Naive thymus-derived CD4-positive, alpha-beta T cell (primary cell): ENCODE data around the gene DAAM2. TPM values are rescaled to one million over a fixed set of nuclear protein-coding genes. Genes with fewer than 3 reads are reported as not detected.

Experiments used
- ATAC-seq: fragments of 150-1000 bp; cut with Tn5 transposase; 2 replicates; pipeline ENCODE4 v1.10.0; 2021; ENCODE audit warnings: mild to moderate bottlenecking, moderate library complexity
- CTCF ChIA-PET: fragments of 350-600 bp; sonication (Branson Sonifier 250); formaldehyde crosslinking; loops from one replicate; lab custom pipeline; 2021; ENCODE audit warnings: antibody characterized with exemption; lab: Charles Lee
- POLR2A ChIA-PET: fragments of 350-600 bp; sonication (Branson Sonifier 250); formaldehyde crosslinking; loops from one replicate; lab custom pipeline; 2021; ENCODE audit warnings: antibody characterized with exemption, inconsistent platforms; lab: Charles Lee
- DNase-seq, 9 donors: peaks; one replicate each; pipeline versions ENCODE4 v3.0.0 to v3.0.0-alpha.2; 2020 to 2022; ENCODE audit warnings: mixed read lengths in 1 of 9
- H3K27ac ChIP-seq: one replicate; pipeline ENCODE4 v1.7.0; 2013; ENCODE audit warnings: mild to moderate bottlenecking, low read depth, low read length, moderate library complexity
- H3K27me3 ChIP-seq, 2 donors: one replicate each; pipeline ENCODE4 v1.7.0; 2013; ENCODE audit warnings: low read length in 2 of 2, mild to moderate bottlenecking in 2 of 2, moderate library complexity in 2 of 2; ENCODE audit not compliant: control insufficient read depth in 2 of 2, insufficient read depth in 2 of 2
- H3K36me3 ChIP-seq, 3 experiments: 1 replicate in 2 of 3; 2 replicates in 1 of 3; pipeline ENCODE4 v1.7.0; 2013; ENCODE audit warnings: low read length in 3 of 3, mild to moderate bottlenecking in 3 of 3, moderate library complexity in 1 of 3; ENCODE audit not compliant: insufficient read depth in 3 of 3, control insufficient read depth in 2 of 3
- H3K4me1 ChIP-seq, 2 donors: one replicate each; pipeline ENCODE4 v1.7.0; 2013; ENCODE audit warnings: low read length in 2 of 2, mild to moderate bottlenecking in 2 of 2, moderate library complexity in 1 of 2; ENCODE audit not compliant: control insufficient read depth in 2 of 2, insufficient read depth in 2 of 2
- H3K4me3 ChIP-seq: 2 replicates; pipeline ENCODE4 v1.7.0; 2013; ENCODE audit warnings: mild to moderate bottlenecking, low read length
- H3K9me3 ChIP-seq, 3 experiments: 1 replicate in 2 of 3; 2 replicates in 1 of 3; pipeline ENCODE4 v1.7.0; 2013; ENCODE audit warnings: low read length in 3 of 3; ENCODE audit not compliant: control insufficient read depth in 2 of 3
- H3K27ac Mint-ChIP-seq, 9 donors: one replicate each; pipeline ENCODE4 v1.8.0; 2020 to 2022; ENCODE audit warnings: mixed read lengths in 9 of 9, mild to moderate bottlenecking in 8 of 9, moderate library complexity in 5 of 9, inconsistent platforms in 2 of 9
- H3K27me3 Mint-ChIP-seq, 5 donors: one replicate each; pipeline ENCODE4 v1.8.0; 2021 to 2022; ENCODE audit warnings: mixed read lengths in 5 of 5, mild to moderate bottlenecking in 1 of 5
- H3K36me3 Mint-ChIP-seq, 5 donors: one replicate each; pipeline ENCODE4 v1.8.0; 2020 to 2022; ENCODE audit warnings: mixed read lengths in 5 of 5, mild to moderate bottlenecking in 3 of 5, inconsistent platforms in 1 of 5
- H3K4me1 Mint-ChIP-seq, 7 donors: one replicate each; pipeline ENCODE4 v1.8.0; 2020 to 2022; ENCODE audit warnings: mixed read lengths in 7 of 7, mild to moderate bottlenecking in 3 of 7, inconsistent platforms in 1 of 7
- H3K4me3 Mint-ChIP-seq, 10 donors: one replicate each; pipeline ENCODE4 v1.8.0; 2020 to 2022; ENCODE audit warnings: mild to moderate bottlenecking in 10 of 10, mixed read lengths in 10 of 10, moderate library complexity in 6 of 10, inconsistent platforms in 2 of 10
- H3K9me3 Mint-ChIP-seq, 11 donors: one replicate each; pipeline ENCODE4 v1.8.0; 2020 to 2022; ENCODE audit warnings: mixed read lengths in 11 of 11, mild to moderate bottlenecking in 4 of 11, inconsistent platforms in 1 of 11, moderate library complexity in 1 of 11
- intact Hi-C, 2 donors: fragments of 100-400 bp; cut with micrococcal nuclease; formaldehyde crosslinking; loops; one replicate each; pipeline ENCODE4 v1.15.1; 2023
- polyA plus RNA-seq, 2 donors: library from polyadenylated mRNA; unstranded; fragments of 300-500 nt; fragmentation: Illumina TruSeq; gene quantifications; one replicate each; pipeline ENCODE4 v1.2.3, GENCODE V29; 2021
- total RNA-seq, 6 experiments: library from RNA in 5 of 6; stranded (reverse) in 5 of 6; gene quantifications; 1 replicate in 5 of 6; 2 replicates in 1 of 6; pipeline ENCODE4 v1.2.3 and lab custom pipeline; 2021 to 2026

Gene DAAM2
- total and polyA plus RNA-seq, 7 experiments from 2014 or later: not detected

GRCh38 chr6:39834278-39834677, 42.1 kb downstream of the DAAM2 start:
- Mint-ChIP-seq H3K27ac (no peak overlapping the region), H3K9me3 (peaks cover 0 to under 1% (median 0%) of the 10 kb centered on the region in 11 donors), H3K27me3 (peaks cover 1 to 48% (median 34%) of the 10 kb centered on the region in 5 donors), H3K36me3 (no peaks in the 10 kb centered on the region), H3K4me1 (no peaks in the 10 kb centered on the region), H3K4me3 (no peak overlapping the region)
- ChIA-PET CTCF (interaction anchor here (0.7 kb wide), 1 partner anchor 22 kb away, joined by 3 read pairs; no protein-coding TSS in a partner anchor), POLR2A (no interaction called here)
- Histone ChIP-seq H3K27ac (no peak overlapping the region), H3K4me1 (no peaks in the 10 kb centered on the region), H3K36me3 (no peaks in the 10 kb centered on the region), H3K27me3 (no peaks in the 10 kb centered on the region), H3K4me3 (no peak overlapping the region), H3K9me3 (no peaks in the 10 kb centered on the region)
- intact Hi-C loops: no loop called here
- ATAC-seq (no peak), DNase-seq (no peak)

- ATAC-seq (no peak), DNase-seq (no peak)
- Mint-ChIP-seq H3K4me1 (no peaks in the 10 kb centered on the region), H3K36me3 (no peaks in the 10 kb centered on the region), H3K4me3 (no peak overlapping the region), H3K9me3 (no peaks in the 10 kb centered on the region), H3K27ac (no peak overlapping the region), H3K27me3 (peaks cover 2 to 54% (median 39%) of the 10 kb centered on the region in 5 donors)
- CTCF ChIA-PET: no interaction called here
- Histone ChIP-seq H3K4me3 (no peak overlapping the region), H3K27me3 (no peaks in the 10 kb centered on the region), H3K4me1 (no peaks in the 10 kb centered on the region), H3K36me3 (no peaks in the 10 kb centered on the region), H3K9me3 (no peaks in the 10 kb centered on the region), H3K27ac (no peak overlapping the region)
- POLR2A ChIA-PET: no interaction called here
- intact Hi-C loops: no loop called here
Measured at GRCh38 chr6:39834866-39835265, 42.7 kb downstream of the DAAM2 start.

- no peaks in the 10 kb centered on the region for H3K36me3 Mint-ChIP-seq
- H3K27ac Mint-ChIP-seq: no peak overlapping the region
- ChIA-PET CTCF (no interaction called here), POLR2A (no interaction called here)
- no peak overlapping the region for H3K27ac ChIP-seq
- DNase-seq (no peak), ATAC-seq (no peak)
- H3K4me1 ChIP-seq: no peaks in the 10 kb centered on the region
- no peaks in the 10 kb centered on the region for H3K36me3 ChIP-seq
- H3K4me3 ChIP-seq: no peak overlapping the region
- no peaks in the 10 kb centered on the region for H3K9me3 ChIP-seq
- no peaks in the 10 kb centered on the region for H3K27me3 ChIP-seq
- H3K4me3 Mint-ChIP-seq: no peak overlapping the region
- intact Hi-C loops: no loop called here
- no peaks in the 10 kb centered on the region for H3K9me3 Mint-ChIP-seq
- peaks cover 0 to 5% (median 0%) of the 10 kb centered on the region in 7 donors for H3K4me1 Mint-ChIP-seq
- peaks cover 2 to 59% (median 45%) of the 10 kb centered on the region in 5 donors for H3K27me3 Mint-ChIP-seq
Measured at GRCh38 chr6:39835821-39836295, 43.7 kb downstream of the DAAM2 start.

- DNase-seq: no peak
- intact Hi-C loops: no loop called here
- Histone ChIP-seq H3K27me3 (no peaks in the 10 kb centered on the region), H3K27ac (no peak overlapping the region), H3K4me1 (no peaks in the 10 kb centered on the region), H3K4me3 (no peak overlapping the region), H3K36me3 (no peaks in the 10 kb centered on the region), H3K9me3 (no peaks in the 10 kb centered on the region)
- ChIA-PET CTCF (no interaction called here), POLR2A (no interaction called here)
- Mint-ChIP-seq H3K27ac (no peak overlapping the region), H3K9me3 (no peaks in the 10 kb centered on the region), H3K4me1 (peaks cover 0 to 5% (median 0%) of the 10 kb centered on the region in 7 donors), H3K4me3 (no peak overlapping the region), H3K36me3 (no peaks in the 10 kb centered on the region), H3K27me3 (peaks cover 2 to 56% (median 45%) of the 10 kb centered on the region in 5 donors)
- no peak for ATAC-seq
Measured at GRCh38 chr6:39836606-39837005, 44.4 kb downstream of the DAAM2 start.

GRCh38 chr6:39839445-39839844, 47.3 kb downstream of the DAAM2 start:
- no peak overlapping the region for H3K27ac Mint-ChIP-seq
- intact Hi-C loops: no loop called here
- no peak overlapping the region for H3K4me3 ChIP-seq
- DNase-seq (no peak), ATAC-seq (no peak)
- no peaks in the 10 kb centered on the region for H3K36me3 Mint-ChIP-seq
- H3K27me3 Mint-ChIP-seq: peaks cover 2 to 50% (median 42%) of the 10 kb centered on the region in 5 donors
- H3K9me3 ChIP-seq: no peaks in the 10 kb centered on the region
- no peak overlapping the region for H3K27ac ChIP-seq
- peaks cover 0 to 5% (median 0%) of the 10 kb centered on the region in 7 donors for H3K4me1 Mint-ChIP-seq
- H3K4me3 Mint-ChIP-seq: no peak overlapping the region
- no peaks in the 10 kb centered on the region for H3K27me3 ChIP-seq
- H3K9me3 Mint-ChIP-seq: no peaks in the 10 kb centered on the region
- no peaks in the 10 kb centered on the region for H3K36me3 ChIP-seq
- CTCF ChIA-PET: no interaction called here
- H3K4me1 ChIP-seq: no peaks in the 10 kb centered on the region
- POLR2A ChIA-PET: no interaction called here

DNA sequence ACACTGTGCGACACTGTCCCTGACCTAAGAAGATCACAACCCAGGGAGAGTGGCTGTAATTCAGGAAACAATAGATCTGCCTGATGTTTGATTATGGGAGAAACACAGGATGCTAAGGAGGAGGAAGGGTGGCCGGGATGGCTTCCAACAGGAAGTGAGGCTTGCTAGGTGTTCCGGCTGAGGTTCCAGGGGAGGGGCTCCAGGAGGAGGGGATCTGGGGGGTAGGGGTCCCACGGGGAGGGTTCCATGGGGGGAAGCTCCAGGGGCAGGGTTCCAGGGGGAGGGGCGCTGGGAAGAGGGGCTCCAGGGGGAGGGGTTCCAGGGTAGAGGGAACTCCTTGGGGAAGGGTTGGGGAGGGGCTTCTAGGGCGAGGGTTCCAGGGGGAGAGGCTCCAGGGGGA, 48.6 kb downstream of the DAAM2 start:
- ChIA-PET POLR2A (no interaction called here), CTCF (no interaction called here)
- H3K4me1 ChIP-seq: no peaks in the 10 kb centered on the region
- no peaks in the 10 kb centered on the region for H3K9me3 Mint-ChIP-seq
- no peak overlapping the region for H3K4me3 Mint-ChIP-seq
- no peaks in the 10 kb centered on the region for H3K36me3 Mint-ChIP-seq
- H3K36me3 ChIP-seq: no peaks in the 10 kb centered on the region
- H3K4me1 Mint-ChIP-seq: peaks cover 0 to 5% (median 0%) of the 10 kb centered on the region in 7 donors
- H3K27me3 ChIP-seq: no peaks in the 10 kb centered on the region
- ATAC-seq (no peak), DNase-seq (no peak)
- peaks cover 2 to 44% (median 36%) of the 10 kb centered on the region in 5 donors for H3K27me3 Mint-ChIP-seq
- no peak overlapping the region for H3K27ac Mint-ChIP-seq
- no peak overlapping the region for H3K4me3 ChIP-seq
- H3K9me3 ChIP-seq: no peaks in the 10 kb centered on the region
- intact Hi-C loops: no loop called here
- H3K27ac ChIP-seq: no peak overlapping the region

DNA sequence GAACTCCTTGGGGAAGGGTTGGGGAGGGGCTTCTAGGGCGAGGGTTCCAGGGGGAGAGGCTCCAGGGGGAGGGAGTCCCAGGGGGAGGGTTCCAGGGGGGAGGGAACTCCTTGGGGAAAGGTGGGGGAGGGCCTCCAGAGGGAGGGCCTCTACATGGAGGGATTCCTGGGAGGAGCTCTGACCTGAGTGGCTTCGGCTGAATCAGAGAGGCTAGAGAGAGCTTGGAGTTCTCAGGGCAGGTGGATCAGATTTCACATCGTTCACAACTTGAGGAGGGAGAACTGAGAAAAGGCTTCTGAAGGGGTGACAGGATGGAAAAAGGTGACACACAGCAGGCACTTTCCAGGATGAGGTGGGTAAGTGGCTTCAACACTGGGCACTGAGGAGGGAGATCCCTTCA, 49.1 kb downstream of the DAAM2 start:
- ATAC-seq: no peak
- Histone ChIP-seq H3K27me3 (no peaks in the 10 kb centered on the region), H3K27ac (no peak overlapping the region), H3K4me1 (no peaks in the 10 kb centered on the region), H3K4me3 (no peak overlapping the region), H3K36me3 (no peaks in the 10 kb centered on the region), H3K9me3 (no peaks in the 10 kb centered on the region)
- no peaks in the 10 kb centered on the region for H3K9me3 Mint-ChIP-seq
- intact Hi-C loops: no loop called here
- ChIA-PET POLR2A (no interaction called here), CTCF (no interaction called here)
- no peak overlapping the region for H3K27ac Mint-ChIP-seq
- H3K4me3 Mint-ChIP-seq: no peak overlapping the region
- DNase-seq: no peak
- peaks cover 2 to 41% (median 31%) of the 10 kb centered on the region in 5 donors for H3K27me3 Mint-ChIP-seq
- H3K4me1 Mint-ChIP-seq: peaks cover 0 to 5% (median 0%) of the 10 kb centered on the region in 7 donors
- no peaks in the 10 kb centered on the region for H3K36me3 Mint-ChIP-seq
